HG03066 (cell line): ENCODE measurements around the gene UIMC1.

Experiments
- ATAC-seq: cut with Tn5 transposase; IDR thresholded peaks from one replicate; pipeline ENCODE4 v1.9.1; 2021; ENCODE audit warnings: low read depth; ENCODE audit not compliant: unreplicated experiment

Gene UIMC1

GRCh38 chr5:176906126-176906525 lies 100.5 kb downstream of the UIMC1 start:
- ATAC-seq = no peak

GRCh38 chr5:176904276-176904675 lies 102.3 kb downstream of the UIMC1 start:
- no peak for ATAC-seq

- no peak for ATAC-seq
These were observed 103.5 kb downstream of the UIMC1 start for GRCh38 chr5:176902911-176903664.

GRCh38 chr5:176902102-176902814 lies 104.3 kb downstream of the UIMC1 start:
- no peak for ATAC-seq

- ATAC-seq = no peak
These were observed 105.1 kb downstream of the UIMC1 start for GRCh38 chr5:176901260-176902101.

- no peak for ATAC-seq
These were observed 105.8 kb downstream of the UIMC1 start for GRCh38 chr5:176900780-176901204.

- ATAC-seq = no peak
These were observed 106.4 kb downstream of the UIMC1 start for GRCh38 chr5:176899946-176900779.

- ATAC-seq = no peak
These were observed 107.2 kb downstream of the UIMC1 start, which contains the start of gene HK3 for GRCh38 chr5:176899296-176899891. TSS of gene HK3 (minus strand) at chr5:176899346. CDS start at chr5:176896159, 3,187 bp downstream.

- ATAC-seq = no peak
These were observed 109.3 kb downstream of the UIMC1 start for GRCh38 chr5:176897263-176897662.

GRCh38 chr5:176895831-176896230 lies 110.7 kb downstream of the UIMC1 start:
- no peak for ATAC-seq

- no peak for ATAC-seq
These were observed 112.3 kb downstream of the UIMC1 start for GRCh38 chr5:176894298-176894697.

GRCh38 chr5:176892663-176893062 lies 113.9 kb downstream of the UIMC1 start:
- ATAC-seq = no peak

GRCh38 chr5:176891331-176891958 lies 115.1 kb downstream of the UIMC1 start:
- no peak for ATAC-seq

GRCh38 chr5:176890455-176891330 lies 115.9 kb downstream of the UIMC1 start:
- no peak for ATAC-seq

GRCh38 chr5:176889321-176890280 lies 117.0 kb downstream of the UIMC1 start:
- ATAC-seq = no peak

- no peak for ATAC-seq
These were observed 117.8 kb downstream of the UIMC1 start for GRCh38 chr5:176888865-176889165.
